PC-9 (cell line): ENCODE data around the gene MXRA7. TPM values are rescaled to one million over a fixed set of nuclear protein-coding genes. Genes with fewer than 3 reads are reported as not detected.

Experiments
- BruUV-seq: library from RNA; stranded (reverse); fragments of 400-500 nt; replicated peaks from 2 replicates; lab custom pipeline; 2021; lab: Mats Ljungman, UMichigan
- CTCF ChIA-PET: fragments of 300-600 bp; sonication (Branson Sonifier 250); formaldehyde crosslinking; loops from one replicate; lab custom pipeline; 2022; ENCODE audit warnings: antibody characterized with exemption; lab: Charles Lee
- POLR2A ChIA-PET: fragments of 300-600 bp; sonication (Branson Sonifier 250); formaldehyde crosslinking; loops from one replicate; lab custom pipeline; 2022; ENCODE audit warnings: antibody characterized with exemption; ENCODE audit not compliant: unreplicated experiment; lab: Charles Lee
- DNase-seq, 2 experiments: peaks; one replicate each; pipeline versions ENCODE4 v3.0.0 to v3.0.0-alpha.2; 2015 to 2022; ENCODE audit warnings: mixed read lengths in 1 of 2
- H2AFZ ChIP-seq: fragments of 200-600 bp; sonication (generic); 2 replicates; pipeline ENCODE4 v1.8.1; 2017; ENCODE audit warnings: antibody characterized with exemption
- H3F3A ChIP-seq: fragments of 200-600 bp; sonication (generic); 2 replicates; pipeline ENCODE4 v1.8.1; 2017; ENCODE audit warnings: antibody characterized with exemption, mild to moderate bottlenecking, low read depth; ENCODE audit not compliant: insufficient read depth
- H3K27ac ChIP-seq: fragments of 200-600 bp; sonication (generic); 2 replicates; pipeline ENCODE4 v1.6.1; 2016; ENCODE audit warnings: mixed run types
- H3K27me3 ChIP-seq: fragments of 200-600 bp; sonication (generic); 2 replicates; pipeline ENCODE4 v1.6.1; 2016; ENCODE audit warnings: low read depth, mixed run types; ENCODE audit not compliant: insufficient read depth
- H3K36me3 ChIP-seq: fragments of 200-600 bp; sonication (generic); 2 replicates; pipeline ENCODE4 v1.6.1; 2016; ENCODE audit warnings: low read depth, mixed run types
- H3K4me1 ChIP-seq: fragments of 200-600 bp; sonication (generic); replicated peaks from 2 replicates; pipeline ENCODE4 v1.6.1; 2016; ENCODE audit warnings: mixed run types; ENCODE audit not compliant: insufficient read depth
- H3K4me2 ChIP-seq: fragments of 200-600 bp; sonication (generic); 2 replicates; pipeline ENCODE4 v1.6.1; 2017; ENCODE audit warnings: mixed run types
- H3K4me3 ChIP-seq: fragments of 200-600 bp; sonication (generic); 2 replicates; pipeline ENCODE4 v1.6.1; 2016; ENCODE audit warnings: mixed run types
- H3K79me2 ChIP-seq: fragments of 200-600 bp; sonication (generic); 2 replicates; pipeline ENCODE4 v1.6.1; 2017; ENCODE audit warnings: low read depth, mixed run types
- H3K9me2 ChIP-seq: fragments of 200-600 bp; sonication (generic); 2 replicates; pipeline ENCODE4 v1.8.1; 2017; ENCODE audit warnings: mild to moderate bottlenecking; ENCODE audit not compliant: insufficient read depth
- H3K9me3 ChIP-seq: fragments of 200-600 bp; sonication (generic); 2 replicates; pipeline ENCODE4 v1.8.1; 2016; ENCODE audit warnings: low read depth; ENCODE audit not compliant: insufficient read depth
- H4K20me1 ChIP-seq: fragments of 200-600 bp; sonication (generic); 2 replicates; pipeline ENCODE4 v1.8.1; 2017; ENCODE audit not compliant: insufficient read depth
- CTCF ChIP-seq: fragments of 200-600 bp; sonication (generic); conservative IDR thresholded peaks from 2 replicates; pipeline ENCODE4 v1.6.1; 2017; ENCODE audit warnings: mixed run types, antibody characterized with exemption, mild to moderate bottlenecking, moderate library complexity
- EZH2 ChIP-seq: fragments of 200-600 bp; sonication (generic); IDR thresholded peaks from 2 replicates; pipeline ENCODE4 v1.8.0; 2017; ENCODE audit warnings: antibody characterized with exemption, low read depth
- intact Hi-C: fragments of 100-400 bp; cut with micrococcal nuclease; formaldehyde crosslinking; loops from one replicate; pipeline ENCODE4 v1.10.0; 2022; ENCODE audit not compliant: unreplicated experiment
- total RNA-seq: library from RNA; stranded (reverse); gene quantifications from 2 replicates; pipeline ENCODE4 v1.2.3, GENCODE V29; 2021

Gene MXRA7
- total RNA-seq, 1 experiment from 2014 or later: 5.5 TPM

- intact Hi-C loops: no loop called here
- H3K9me2 ChIP-seq: no peaks in the 10 kb centered on the region
- H3K4me3 ChIP-seq: no peak overlapping the region
- H3F3A ChIP-seq: no peaks in the 10 kb centered on the region
- no TSS peak for BruUV-seq
- no peaks in the 10 kb centered on the region for H3K9me3 ChIP-seq
- POLR2A ChIA-PET: no interaction called here
- H3K27ac ChIP-seq: no peak overlapping the region
- H3K4me1 ChIP-seq: no peaks in the 10 kb centered on the region
- no peaks in the 10 kb centered on the region for H3K27me3 ChIP-seq
- TF ChIP-seq EZH2 (no peak), CTCF (no peak)
- no peaks in the 10 kb centered on the region for H3K36me3 ChIP-seq
- no peak for DNase-seq
- no peaks in the 10 kb centered on the region for H4K20me1 ChIP-seq
- CTCF ChIA-PET: interaction anchor here (0.5 kb wide), 1 partner anchor 34 kb away, joined by 4 read pairs; no protein-coding TSS in a partner anchor
- no peaks in the 10 kb centered on the region for H3K79me2 ChIP-seq
- no peak overlapping the region for H3K4me2 ChIP-seq
- H2AFZ ChIP-seq: no peak overlapping the region
These were observed 22.6 kb downstream of the MXRA7 start for GRCh38 chr17:76688165-76688622.

- no peak for DNase-seq
- Histone ChIP-seq H3K27me3 (no peaks in the 10 kb centered on the region), H3K27ac (no peak overlapping the region), H3K9me2 (no peaks in the 10 kb centered on the region), H2AFZ (no peak overlapping the region), H3K4me1 (no peaks in the 10 kb centered on the region), H3K36me3 (no peaks in the 10 kb centered on the region), H4K20me1 (no peaks in the 10 kb centered on the region), H3K4me2 (no peak overlapping the region), H3K4me3 (no peak overlapping the region), H3K9me3 (no peaks in the 10 kb centered on the region), H3F3A (no peaks in the 10 kb centered on the region), H3K79me2 (no peaks in the 10 kb centered on the region)
- intact Hi-C loops: no loop called here
- CTCF ChIA-PET: no interaction called here
- TF ChIP-seq EZH2 (no peak), CTCF (no peak)
- POLR2A ChIA-PET: no interaction called here
- no TSS peak for BruUV-seq
These were observed 23.2 kb downstream of the MXRA7 start for GRCh38 chr17:76687298-76688164.

GRCh38 chr17:76686538-76687297, 24.0 kb downstream of the MXRA7 start:
- intact Hi-C loops: no loop called here
- BruUV-seq: no TSS peak
- no peaks in the 10 kb centered on the region for H3F3A ChIP-seq
- H3K79me2 ChIP-seq: no peaks in the 10 kb centered on the region
- H3K4me1 ChIP-seq: no peaks in the 10 kb centered on the region
- DNase-seq: no peak
- ChIA-PET POLR2A (no interaction called here), CTCF (interaction anchor here (0.5 kb wide), 1 partner anchor 184 kb away, joined by 3 read pairs; no protein-coding TSS in a partner anchor)
- no peaks in the 10 kb centered on the region for H4K20me1 ChIP-seq
- no peak overlapping the region for H2AFZ ChIP-seq
- no peaks in the 10 kb centered on the region for H3K9me3 ChIP-seq
- no peaks in the 10 kb centered on the region for H3K27me3 ChIP-seq
- no peak overlapping the region for H3K27ac ChIP-seq
- no peaks in the 10 kb centered on the region for H3K9me2 ChIP-seq
- no peak overlapping the region for H3K4me3 ChIP-seq
- H3K4me2 ChIP-seq: no peak overlapping the region
- no peaks in the 10 kb centered on the region for H3K36me3 ChIP-seq
- TF ChIP-seq EZH2 (no peak), CTCF (no peak)
